Jurkat, Clone E6-1 (cell line): ENCODE results near the gene CES3.
"Not testable (repeated sequence)": the region's sequence is repeated elsewhere in the genome, so short reads cannot be mapped to it uniquely, and the experiment has no call there.

ENCODE experiments used
- DNase-seq: peaks from one replicate; pipeline ENCODE4 v3.0.0-alpha.2; 2011; ENCODE audit warnings: low read depth, low spot score
- H3K4me3 ChIP-seq: 2 replicates; pipeline ENCODE4 v1.5.1; 2011; ENCODE audit warnings: mild to moderate bottlenecking, low read length, control low read depth, moderate library complexity

Gene CES3

DNA sequence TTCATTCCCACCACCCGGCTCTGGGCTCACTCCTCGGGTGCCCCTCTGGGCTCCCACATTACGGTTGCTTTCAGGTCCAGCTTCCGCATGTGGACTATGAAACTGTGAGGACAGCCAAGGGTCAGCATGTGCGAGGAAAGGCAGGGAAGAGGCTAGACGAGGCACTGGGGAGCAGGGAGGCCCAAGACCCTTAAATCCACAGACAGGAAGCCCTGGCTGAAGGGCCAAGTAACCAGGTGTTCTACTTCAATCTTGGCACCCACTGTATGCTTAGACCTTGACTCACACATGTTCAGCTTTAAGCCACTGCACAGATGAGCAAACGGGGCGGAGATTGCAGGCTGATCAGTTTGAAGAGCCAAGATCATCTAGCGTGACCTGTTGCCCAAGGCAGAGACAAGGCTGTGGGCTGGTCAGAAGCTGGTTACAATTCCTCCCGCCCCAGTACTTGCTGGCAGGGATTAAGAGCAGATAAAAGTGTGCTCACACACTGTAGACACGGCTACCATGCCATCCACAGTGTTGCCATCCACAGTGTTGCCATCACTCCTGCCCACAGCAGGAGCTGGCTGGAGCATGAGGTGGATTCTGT is 27.2 kb downstream of the CES3 start, which contains the start of gene CES4A:
CES4A (plus strand) TSS at position 393 of the 592 bp plus-strand sequence; CDS start at position 577, 184 bp downstream.
- H3K4me3 ChIP-seq, result no peak within 1 kb of the TSS
- DNase-seq, result no peak

DNA sequence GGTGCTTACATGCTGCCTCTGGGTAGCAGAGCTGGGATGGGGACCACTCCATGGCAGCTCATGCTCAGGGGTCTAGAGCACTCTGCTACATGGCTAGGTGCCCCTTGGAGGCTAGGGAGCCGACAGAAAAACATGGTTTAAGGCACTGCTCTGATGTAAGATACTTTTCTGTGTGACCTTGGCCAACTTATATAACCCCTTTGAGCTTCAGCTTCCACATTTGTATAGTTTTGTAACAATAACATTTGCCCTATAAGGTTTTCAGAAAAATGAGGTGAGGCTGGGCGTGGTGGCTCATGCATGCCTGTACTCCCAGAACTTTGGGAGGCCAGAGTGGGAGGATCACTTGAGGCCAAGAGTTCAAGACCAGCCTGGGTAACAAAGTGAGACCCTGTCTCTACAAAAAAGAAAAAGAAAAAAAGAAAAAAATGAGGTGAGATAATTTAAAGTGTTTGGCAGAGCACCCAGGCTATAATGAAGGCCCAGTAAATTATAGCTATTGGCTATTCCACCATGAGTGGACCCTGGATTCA is 30.5 kb downstream of the CES3 start:
- no peak overlapping the region for H3K4me3 ChIP-seq
- DNase-seq, result no peak

DNA sequence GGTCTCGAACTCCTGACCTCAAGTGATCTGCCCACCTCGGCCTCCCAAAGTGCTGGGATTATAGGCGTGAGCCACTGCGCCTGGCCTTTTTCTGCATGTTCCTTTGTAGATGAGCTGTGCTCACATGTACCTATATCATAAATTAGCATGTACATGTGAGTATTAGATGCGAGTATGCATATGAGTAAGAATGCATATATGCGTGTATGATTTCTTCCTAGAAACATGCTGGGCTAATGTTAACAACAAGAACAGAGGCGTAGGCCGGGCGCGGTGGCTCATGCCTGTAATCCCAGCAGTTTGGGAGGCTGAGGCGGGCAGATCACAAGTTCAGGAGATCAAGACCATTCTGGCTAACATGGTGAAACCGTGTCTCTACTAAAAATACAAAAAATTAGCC is 32.5 kb downstream of the CES3 start:
- DNase-seq, H3K4me3 ChIP-seq: not testable (repeated sequence)

DNA sequence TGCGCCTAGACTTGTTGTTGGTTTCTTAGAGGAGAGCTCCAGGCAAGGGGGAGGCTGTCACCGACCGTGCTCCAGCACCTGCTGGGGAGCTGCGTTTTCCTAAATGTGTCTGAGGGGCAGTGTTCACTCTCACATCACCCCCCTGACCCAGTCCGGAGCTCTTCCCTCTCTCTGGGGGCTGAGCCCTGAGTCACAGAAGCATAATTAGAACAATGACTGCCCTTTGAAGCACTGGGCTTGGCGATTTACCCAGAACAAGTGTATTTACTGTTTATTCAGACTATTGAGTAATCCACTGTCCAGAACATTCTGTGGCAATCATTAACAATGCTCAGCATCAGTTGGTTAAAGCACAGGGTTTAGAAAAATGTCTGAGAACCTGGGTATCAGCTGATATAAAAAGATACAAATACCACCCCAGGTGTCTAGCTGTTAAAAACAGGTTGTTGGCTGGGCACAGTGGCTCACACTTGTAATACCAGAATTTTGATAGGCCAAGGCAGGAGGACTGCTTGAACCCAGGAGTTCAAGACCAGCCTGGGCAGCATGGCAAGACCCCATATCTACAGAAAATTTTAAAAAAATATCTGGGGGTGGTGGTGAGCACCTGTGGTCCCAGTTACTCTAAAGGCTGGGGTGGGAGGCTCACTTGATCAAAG is 35.4 kb downstream of the CES3 start:
- no peak overlapping the region for H3K4me3 ChIP-seq
- no peak for DNase-seq

DNA sequence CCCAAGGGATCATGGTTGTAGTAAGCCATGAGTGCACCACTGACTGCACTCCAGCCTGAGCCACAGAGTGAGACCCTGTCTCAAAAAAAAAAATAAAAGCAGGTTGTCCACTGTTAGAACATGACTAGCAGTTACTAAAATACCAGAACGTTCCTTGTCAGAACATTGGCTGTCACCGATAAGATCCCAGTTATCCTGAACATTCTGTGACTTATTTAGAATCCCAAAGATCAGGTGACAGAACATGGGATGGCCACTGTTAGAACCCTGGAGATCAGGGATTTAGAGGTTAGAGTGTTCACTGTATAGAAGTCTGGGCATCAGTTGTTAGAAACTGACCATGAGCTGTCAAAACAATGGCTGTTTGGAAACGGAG is 35.9 kb downstream of the CES3 start:
- no peak for DNase-seq
- H3K4me3 ChIP-seq, result no peak overlapping the region

DNA sequence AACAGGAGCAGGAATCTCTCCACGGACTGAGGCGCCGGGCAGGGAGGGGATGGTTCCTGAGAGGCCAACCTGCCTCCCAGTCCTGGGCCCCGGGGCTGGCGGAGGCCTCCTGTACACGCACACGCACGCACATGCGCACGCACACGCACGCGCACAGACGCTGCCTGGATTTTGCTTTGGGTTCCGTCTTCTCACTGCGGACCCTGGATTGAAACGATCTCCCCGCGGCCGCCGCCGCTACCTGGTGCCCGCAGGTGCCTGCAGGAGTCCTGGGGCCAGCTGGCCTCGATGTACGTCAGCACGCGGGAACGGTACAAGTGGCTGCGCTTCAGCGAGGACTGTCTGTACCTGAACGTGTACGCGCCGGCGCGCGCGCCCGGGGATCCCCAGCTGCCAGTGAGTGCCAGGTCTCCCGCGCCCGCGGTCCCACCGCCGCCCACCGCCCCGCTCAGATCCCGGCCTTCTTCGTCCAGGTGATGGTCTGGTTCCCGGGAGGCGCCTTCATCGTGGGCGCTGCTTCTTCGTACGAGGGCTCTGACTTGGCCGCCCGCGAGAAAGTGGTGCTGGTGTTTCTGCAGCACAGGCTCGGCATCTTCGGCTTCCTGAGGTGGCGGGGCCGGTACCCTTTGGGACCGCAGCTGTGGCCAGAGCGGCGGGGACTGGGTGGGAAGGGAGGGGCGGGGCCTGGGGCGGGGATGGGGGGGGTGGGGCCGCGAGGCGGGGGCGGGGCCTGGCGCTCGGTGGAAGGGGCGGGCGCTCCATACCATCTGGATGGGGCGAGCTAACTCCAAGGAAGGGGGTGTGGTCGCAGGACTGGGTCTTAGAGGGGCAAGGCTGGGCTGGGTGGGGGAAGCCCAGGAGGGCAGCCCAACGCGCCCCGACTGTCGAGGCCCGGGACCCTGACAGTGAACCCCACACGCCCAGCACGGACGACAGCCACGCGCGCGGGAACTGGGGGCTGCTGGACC is 39.6 kb downstream of the CES3 start:
- 0 out of 2 replicates have a peak overlapping the region, but pooled peaks have one; percentile 13 for H3K4me3 ChIP-seq
- DNase-seq, result no peak

DNA sequence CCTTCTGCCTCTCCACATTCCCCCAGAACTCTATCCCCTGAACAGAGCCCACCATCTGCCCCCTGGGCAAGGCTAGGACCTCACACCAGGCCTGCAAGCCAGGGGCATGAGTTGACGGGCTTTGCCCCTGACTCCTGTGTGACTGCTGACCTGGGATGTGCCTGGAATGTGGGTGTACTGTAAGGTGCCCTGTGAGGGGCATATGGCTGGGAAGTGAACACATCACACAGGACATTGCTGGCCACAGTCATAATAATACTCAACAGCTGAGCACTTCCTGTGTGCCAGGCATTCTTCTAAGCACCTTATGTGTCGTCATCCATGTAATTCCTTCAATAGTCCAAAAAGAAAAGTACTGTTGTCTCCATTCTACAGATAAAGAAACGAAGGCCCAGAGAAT is 40.7 kb downstream of the CES3 start:
- no peak overlapping the region for H3K4me3 ChIP-seq
- DNase-seq, result no peak

DNA sequence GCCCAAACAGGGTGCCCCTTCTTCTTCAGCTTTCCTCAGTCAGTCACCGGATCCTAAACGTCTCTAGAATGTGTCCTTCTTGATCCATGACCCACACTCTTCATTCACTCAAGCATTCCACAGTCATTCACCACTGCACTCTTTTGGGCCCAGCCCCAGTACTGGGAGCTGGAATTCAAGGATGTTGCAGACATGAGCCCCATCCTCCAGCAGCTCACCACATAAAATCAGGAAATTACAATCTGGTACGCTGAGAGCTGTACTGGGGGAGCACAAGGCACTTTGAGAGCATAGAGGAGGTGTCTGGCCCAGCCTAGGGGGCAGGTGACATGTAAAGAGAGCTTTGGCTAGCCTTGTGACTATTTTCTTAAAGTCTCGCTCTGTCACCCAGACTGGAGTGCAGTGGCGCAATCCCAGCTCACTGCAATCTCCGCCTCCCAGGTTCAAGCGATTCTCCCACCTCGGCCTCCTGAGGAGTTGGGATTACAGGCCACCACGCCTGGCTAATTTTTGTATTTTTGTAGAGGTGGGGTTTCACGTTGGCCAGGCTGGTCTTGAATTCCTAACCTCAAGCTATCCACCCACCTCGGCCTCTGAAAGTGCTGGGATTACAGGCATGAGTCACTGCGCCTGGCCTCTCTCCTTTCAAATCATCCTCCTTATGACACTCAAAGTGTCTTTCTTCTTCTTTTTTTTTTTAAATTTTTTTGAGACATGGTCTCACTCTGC is 46.0 kb downstream of the CES3 start:
- H3K4me3 ChIP-seq, result no peak overlapping the region
- no peak for DNase-seq

DNA sequence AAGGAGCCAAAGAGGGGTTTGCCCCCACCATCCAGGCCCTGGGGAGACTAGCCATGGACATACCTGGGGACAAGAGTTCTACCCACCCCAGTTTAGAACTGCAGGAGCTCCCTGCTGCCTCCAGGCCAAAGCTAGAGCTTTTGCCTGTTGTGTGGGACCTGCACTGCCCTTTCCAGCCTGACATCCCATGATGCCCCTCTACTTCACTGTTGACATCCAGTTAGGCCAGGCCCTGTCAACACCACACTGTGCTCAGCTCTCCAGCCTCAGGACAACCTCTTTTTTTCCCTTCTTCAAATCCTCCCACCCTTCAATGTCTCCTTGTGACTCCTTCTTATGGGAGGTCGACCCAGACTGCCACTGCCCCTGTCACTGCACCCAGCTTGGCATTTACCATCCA is 48.1 kb downstream of the CES3 start:
- H3K4me3 ChIP-seq, result no peak overlapping the region

DNA sequence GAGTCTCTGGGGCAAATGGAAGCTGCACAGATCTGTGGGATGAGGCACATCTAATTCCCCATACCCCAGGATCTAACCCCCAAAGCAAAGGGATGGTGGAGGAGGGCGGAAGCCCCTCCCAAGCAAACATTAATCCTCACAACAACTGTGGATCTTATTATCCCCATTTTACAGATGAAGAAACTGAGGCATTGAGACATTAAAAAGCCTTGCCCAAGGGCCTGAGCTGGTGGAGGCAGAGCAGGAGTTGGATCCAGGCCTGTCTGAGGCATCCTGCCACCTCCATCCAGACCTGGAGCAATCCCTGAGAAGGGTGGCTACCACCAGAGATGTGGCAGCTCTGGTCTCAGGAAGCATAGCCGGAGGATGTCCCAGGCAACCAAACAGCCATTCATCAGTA is 50.2 kb downstream of the CES3 start:
- no peak overlapping the region for H3K4me3 ChIP-seq
- DNase-seq, result no peak

More for the DNA sequence above, 48.1 kb downstream of the CES3 start:
- no peak for DNase-seq

DNA sequence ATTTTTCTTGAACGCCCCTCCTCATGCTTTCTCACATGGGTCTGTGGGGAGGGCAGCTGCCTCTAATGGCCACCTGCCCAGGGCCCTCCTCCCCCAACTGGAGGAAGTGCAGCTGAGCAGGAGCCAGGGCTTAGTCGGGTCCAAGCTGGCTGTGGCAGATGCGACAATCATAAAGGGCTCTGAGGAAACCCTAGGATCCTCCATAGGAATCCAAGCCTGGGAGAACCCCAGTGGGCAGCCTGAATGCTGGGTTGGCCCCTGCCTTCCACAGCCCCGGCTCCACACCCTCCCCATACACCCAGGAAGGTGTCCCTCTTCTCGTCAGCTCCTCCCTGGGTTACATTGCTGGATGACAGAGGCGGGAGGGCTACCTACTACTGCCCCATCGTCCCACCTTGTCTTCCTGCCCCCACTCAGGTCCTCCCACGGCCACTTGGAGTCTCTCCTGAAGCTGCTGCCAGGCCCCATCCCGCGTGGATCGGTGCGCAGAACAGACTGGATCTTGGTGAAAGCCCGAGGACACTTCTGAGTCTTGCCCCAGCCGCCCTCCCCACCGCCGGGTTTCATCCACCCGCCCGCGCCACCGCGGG is 52.3 kb downstream of the CES3 start:
- DNase-seq, result no peak
- H3K4me3 ChIP-seq, result peak overlapping the region; percentile 47

DNA sequence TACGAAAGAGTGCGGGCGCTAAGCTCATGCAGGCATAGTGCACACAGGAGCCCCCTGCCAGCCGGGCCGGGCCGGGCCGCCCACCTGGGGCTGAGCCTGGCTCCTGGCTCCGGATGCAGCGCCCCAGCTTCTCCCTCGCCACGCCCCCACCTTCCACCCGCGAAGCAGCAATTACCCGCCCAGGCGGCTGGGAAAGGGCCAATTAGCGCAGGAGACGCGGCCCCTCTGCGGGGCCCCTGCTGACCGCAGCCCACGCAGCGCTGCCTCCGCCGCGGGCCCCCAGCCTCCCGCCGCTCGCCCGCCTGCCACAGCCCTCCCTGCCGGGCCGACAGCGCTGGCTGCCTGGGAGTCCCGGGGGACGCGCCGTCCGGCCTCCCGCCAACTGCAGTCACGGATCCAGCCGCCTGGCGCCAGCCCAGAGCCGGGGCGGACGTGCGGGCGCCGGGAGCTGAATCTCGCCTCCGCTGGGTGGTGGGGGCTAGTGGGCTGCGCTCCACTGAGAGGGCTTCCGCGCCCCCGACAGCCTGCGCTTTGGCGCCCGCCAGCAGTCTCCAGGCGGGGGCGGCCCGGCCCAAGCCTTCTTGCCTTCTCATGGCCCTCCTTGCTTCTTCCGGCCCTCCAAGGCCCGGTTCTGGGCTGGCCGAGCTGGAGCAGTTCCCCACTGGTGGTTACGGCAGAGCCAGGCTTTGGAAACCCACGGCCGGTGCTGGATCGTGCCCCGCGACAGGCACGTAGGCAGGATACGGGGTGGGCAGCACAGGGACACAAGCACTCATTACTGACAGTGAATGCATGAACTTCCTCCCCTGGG is 53.0 kb downstream of the CES3 start:
- H3K4me3 ChIP-seq, result peak overlapping the region; percentile 47
- peak; percentile 62 for DNase-seq

DNA sequence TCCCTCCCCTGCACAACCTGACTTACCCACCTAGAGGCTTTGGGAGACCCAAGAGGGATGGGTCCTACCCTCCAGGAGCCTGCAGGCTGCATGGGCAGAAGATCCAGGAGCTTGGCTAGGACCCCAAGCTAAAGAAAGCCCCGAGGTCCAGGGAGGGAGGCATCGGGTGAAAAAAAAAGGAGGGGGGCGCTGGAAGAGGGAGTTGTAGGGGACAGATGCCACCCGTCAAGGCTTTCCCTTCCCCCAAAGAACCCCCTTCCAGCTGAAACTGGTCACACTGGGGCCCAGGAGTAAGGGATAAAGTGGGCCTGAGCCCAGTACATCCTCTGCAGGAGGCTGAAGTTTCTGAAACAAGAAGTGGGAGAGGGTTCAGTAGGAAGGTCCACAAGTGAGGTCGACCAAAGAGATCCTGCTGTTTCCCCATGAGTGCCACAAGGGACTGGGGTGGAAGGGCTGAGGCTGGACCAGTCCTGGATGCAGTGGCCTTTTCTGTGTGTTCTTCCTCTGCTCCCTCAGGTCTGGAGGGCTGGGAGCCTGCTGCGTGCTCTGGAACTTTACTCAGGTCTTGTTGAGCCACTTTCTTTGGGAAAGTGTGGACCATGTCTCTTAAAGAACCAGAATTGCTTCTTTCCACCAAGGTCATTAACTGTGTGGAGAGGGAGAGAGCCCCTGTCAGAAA is 53.7 kb downstream of the CES3 start:
- H3K4me3 ChIP-seq, result peak overlapping the region; percentile 47
- no peak for DNase-seq

DNA sequence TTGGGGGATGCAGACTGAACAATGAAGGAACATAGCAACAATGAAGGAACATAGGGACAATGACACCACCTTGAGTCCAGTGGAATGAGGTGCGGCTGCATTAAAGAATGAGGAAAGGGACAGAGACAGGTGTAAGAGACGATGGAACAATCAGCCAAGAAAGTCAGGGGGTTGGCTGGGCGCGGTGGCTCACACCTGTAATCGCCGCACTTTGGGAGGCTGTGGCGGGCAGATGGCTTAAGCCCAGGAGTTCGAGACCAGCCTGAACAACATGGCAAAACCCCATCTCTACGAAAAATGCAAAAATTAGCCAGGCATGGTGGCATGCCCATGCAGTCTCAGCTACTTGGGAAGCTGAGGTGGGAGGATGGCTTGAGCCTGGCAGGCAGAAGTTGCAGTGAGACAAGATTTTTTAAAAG is 54.3 kb downstream of the CES3 start:
- no peak for DNase-seq
- no peak overlapping the region for H3K4me3 ChIP-seq

DNA sequence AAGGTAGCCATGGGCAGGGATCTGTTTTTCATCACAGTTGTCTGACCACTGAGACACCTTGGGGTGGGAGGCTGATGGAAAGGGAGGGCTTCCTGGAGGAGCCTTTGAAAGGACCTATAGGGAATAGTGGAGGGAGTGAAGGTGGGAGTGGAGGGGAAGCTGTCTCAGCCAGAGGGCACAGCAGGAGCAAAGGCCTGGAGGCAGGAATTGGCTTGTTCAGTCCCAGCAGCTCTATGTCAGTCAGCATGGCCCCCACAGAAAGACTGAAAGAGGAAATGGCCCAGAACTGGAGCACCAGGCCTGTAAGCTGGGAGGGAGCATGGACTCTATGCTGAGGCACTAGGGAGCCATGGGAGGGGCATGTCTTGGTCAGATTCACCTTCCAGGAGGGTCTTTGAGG is 55.1 kb downstream of the CES3 start:
- H3K4me3 ChIP-seq, result no peak overlapping the region
- DNase-seq, result no peak

DNA sequence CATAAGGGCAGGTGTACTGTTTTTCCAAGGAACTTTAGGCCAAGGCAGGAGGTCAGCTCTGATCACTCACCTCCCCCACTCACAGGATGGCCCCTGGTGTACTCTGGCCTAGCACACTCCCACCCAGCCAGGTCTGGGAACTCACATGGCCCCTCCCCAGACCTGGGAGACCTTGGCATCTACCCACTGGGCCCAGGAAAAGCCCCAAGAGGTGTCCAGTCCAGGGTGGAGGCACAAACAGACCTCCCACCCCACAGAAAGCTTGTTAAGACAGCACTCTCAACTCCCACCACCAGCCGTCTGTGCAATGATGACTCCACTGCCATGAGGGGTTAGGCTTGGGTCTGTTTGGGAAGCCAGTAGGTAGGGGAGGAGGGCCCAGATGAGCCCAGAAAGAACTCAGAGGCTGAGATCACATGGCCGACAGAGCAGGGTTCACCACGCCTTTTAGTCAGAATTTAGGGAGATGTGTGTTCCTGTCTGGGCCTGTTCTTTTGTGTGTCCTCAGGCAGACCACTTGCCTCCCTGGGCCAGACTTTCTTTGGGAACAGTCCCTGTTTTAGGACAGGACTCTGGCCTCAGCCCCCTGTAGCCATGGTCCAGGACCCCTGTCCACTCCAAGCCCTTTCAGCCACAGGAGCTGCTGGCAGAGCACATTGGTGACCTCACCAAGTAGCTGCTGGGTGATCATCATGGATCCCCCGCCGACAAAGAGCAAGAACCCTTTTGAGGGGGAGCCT is 55.8 kb downstream of the CES3 start:
- no peak overlapping the region for H3K4me3 ChIP-seq
- no peak for DNase-seq

DNA sequence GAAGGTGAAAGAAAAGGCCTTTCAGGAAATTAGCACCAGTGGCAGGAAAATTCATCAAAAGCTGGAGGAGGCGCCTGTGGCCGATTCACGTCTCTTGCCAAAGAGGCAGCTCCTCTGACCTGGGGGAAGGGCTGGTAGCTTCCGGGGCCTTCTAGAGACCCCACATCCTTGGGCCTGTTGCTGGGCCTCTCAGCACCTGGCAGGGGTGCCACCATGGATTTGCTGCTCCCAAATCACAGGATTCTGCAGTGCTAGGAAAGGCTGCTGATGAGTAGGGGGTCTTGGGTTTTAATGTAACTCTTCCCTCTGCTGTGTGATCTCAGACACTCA is 56.3 kb downstream of the CES3 start:
- DNase-seq, result no peak
- H3K4me3 ChIP-seq, result no peak overlapping the region
